M059J (cell line): ENCODE results near the gene TNNI3. TPM values are rescaled to one million over a fixed set of nuclear protein-coding genes. Genes with fewer than 3 reads are reported as not detected.
"Not testable (repeated sequence)": the region's sequence is repeated elsewhere in the genome, so short reads cannot be mapped to it uniquely, and the experiment has no call there.

Source experiments
- DNase-seq: peaks from one replicate; pipeline ENCODE4 v3.0.0-alpha.2; 2012; ENCODE audit warnings: low read depth
- total RNA-seq: library from RNA; depleted of rRNA; stranded (reverse); fragments of >200 nt; shearing (Covaris generic); gene quantifications from 2 replicates; pipeline ENCODE4 v1.2.3, GENCODE V29; 2014

TNNI3 gene
- total RNA-seq, 1 experiment from 2014 or later: not detected

GRCh38 chr19:55173186-55173713 lies 15.7 kb upstream of the TNNI3 start:
- DNase-seq: no peak

DNA sequence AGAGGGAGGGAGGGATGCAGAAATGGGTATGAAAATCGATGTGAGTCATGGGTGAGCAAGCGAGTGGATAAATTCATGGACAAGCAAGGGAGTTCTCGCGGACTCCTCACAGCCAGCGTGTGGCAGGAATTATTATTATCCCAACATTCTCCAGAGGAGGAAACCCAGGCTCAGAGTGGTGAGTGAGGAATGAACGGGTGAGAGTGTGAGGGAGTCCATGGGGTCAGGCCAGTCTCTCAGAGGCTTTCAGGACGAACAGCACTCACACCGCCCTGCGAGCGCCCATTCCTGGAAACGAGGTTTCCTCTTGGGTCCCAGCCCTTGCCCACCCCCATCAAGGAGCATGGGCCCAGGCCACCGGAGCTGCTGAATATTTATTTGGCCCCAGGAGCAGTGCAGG lies 15.2 kb upstream of the TNNI3 start:
- peak; percentile 54 for DNase-seq

GRCh38 chr19:55172318-55172717 lies 14.8 kb upstream of the TNNI3 start:
- DNase-seq: not testable (repeated sequence)

DNA sequence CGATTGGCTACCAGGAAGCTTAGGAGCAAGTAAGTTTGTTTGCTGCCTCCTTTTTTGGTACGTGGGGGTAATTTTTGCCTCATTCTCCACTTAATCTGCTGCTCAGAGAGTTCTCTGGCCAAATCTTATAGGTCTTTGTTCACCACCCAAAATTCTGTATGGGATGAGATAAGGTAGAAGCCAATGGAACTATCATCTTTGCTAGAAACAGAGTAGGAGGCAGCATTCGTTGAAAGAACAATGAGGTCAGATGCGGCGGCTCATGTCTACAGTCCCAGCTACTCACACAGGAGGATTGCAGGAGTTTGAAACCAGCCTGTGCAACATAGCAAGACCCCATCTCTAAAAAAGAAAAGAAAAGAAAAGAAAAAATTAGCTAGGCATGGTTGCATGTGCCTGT lies 13.9 kb upstream of the TNNI3 start:
- no peak for DNase-seq

- no peak for DNase-seq
These were observed 11.6 kb upstream of the TNNI3 start for GRCh38 chr19:55169136-55169535.

DNA sequence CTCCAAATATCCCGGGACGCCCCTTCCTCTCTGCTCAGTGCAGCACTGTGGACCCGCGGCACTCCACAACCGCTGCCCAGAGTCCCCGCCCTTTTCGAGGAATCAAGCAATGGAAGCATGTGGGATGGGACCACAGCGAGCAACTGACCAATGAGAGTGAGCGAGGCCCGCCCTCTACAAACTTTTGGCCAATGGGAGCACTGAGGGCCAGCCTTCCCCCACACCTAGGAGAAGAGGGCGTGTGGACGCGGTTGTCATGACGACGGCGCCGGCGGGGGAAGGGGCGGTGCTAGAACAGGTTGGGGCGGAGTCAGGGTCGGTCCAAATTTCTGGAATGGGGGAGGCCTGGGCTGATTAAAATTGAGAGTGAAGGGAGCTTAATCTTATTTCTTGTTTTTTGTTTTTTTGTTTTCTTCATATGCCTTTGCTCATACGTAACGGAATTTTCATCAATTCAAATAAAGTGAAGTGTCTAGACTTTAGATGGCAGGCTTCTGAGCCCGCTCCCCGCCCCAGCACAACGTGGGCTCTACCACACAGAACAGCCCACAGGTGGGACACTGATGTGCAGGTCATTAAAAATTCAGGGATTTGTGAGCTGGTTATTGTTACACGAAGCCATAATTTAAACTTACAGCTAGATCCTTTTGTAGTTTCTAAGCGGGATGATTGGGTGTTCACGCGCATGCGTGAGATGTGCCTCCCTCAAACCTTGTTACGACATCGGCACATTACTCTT lies 9.2 kb upstream of the TNNI3 start, which contains the start of gene DNAAF3:
DNAAF3 (minus strand) TSS at position 84 of the 739 bp plus-strand sequence. CDS start 200 bp downstream, outside the sequence.
- DNase-seq: peak; percentile 97

- DNase-seq: peak; percentile 77
These were observed 8.5 kb upstream of the TNNI3 start for GRCh38 chr19:55165952-55166529.

DNA sequence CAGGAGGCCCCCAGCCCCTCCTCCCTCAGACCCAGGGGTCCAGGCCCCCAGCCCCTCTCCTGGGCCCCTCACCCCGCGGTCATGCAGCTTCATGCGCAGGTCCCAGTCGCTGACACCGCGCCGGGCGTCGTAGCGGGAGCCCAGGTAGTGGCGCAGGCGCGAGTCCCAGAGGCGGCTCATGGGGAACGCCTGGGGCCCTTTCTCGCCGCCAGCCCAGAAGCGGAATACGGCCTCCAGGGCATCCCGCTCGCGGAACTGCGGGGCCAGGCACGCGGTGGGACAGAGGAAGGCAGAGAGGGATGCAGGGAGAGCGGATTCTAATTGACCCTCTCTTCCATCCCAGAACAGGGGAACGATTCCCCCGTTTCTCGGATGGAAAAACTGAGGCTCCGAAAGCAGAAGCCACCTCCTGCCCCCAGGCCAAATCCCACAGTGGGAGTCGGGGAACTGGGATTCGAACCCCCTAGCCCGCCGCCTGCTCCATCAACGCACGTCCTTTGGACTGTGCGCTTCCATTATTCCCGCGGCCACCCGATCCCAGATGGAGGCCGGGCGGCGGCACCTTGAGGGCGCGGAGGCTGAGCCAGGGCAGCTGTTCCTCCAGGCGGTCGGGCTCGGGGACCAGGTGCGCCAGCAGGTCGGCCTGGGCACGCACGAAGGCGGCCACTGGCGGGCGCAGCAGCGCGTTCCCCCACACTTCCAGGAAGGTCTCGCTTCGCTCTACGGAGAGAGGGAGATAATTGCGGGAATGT lies 4.2 kb upstream of the TNNI3 start:
- no peak for DNase-seq

- DNase-seq: no peak
These were observed 3.4 kb upstream of the TNNI3 start for GRCh38 chr19:55160986-55161365.

DNA sequence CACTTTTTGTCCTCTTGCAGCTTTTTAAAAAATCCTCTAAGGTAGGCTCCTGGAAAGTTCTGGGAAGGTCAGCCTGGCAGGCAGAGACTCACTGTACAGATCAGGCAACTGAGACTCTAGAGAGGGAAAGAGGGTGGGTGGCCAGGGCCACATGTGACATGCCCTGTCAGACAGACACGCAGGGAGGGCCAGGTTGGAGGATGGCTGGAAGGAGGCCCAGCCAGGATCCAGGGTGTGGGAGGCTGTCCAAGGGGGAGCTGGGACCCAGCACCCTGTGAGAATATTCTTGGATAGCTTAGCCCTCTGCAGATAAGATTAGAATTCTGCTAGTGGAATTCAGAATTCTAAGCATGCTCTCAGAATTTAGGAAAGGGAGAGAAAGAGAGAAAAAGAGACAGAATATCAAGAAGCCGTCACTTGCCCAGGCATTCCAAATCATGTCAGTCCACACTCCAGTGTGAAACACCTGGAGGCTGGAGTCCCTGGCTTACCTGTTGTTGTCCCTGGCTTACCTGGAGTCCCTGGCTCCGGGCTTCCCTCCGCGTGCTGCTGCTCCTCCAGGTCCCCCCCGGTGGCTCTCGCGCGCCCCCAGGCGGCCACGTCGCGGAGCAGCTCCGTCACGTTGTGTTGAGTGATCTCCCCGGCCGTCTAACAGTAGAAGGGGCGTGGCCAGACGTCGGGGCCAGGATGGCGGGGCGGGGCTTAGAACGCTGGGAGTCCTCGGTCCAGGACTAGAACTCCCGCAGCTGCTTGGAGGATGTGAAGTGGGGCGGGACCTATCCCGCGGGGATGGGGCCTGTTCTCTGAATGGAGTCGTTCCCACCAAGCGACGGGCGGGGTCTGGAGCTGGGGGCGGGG lies 2.8 kb upstream of the TNNI3 start:
- peak; percentile 88 for DNase-seq

GRCh38 chr19:55158848-55159749 lies 1.6 kb upstream of the TNNI3 start:
- peak; percentile 63 for DNase-seq

DNA sequence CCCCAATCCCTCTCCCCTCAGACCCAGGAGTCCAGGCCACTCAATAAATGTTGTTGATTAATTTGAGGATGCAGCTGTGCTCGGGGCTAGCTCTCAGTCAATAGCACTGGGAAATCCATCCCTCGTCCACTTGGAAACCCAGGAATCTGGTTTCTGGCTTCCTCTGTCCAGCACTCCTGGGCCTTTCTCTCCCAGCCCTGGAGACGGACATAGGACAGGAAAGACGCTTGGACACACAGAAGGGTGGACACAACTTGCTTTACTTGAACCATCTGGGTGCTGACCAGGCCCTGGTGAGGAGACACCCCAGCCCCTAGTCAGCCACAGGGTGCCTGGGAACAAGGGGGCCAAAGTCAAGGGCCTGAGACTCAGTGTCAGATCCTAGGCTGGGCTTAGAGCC lies 891 bp upstream of the TNNI3 start:
- no peak for DNase-seq

DNA sequence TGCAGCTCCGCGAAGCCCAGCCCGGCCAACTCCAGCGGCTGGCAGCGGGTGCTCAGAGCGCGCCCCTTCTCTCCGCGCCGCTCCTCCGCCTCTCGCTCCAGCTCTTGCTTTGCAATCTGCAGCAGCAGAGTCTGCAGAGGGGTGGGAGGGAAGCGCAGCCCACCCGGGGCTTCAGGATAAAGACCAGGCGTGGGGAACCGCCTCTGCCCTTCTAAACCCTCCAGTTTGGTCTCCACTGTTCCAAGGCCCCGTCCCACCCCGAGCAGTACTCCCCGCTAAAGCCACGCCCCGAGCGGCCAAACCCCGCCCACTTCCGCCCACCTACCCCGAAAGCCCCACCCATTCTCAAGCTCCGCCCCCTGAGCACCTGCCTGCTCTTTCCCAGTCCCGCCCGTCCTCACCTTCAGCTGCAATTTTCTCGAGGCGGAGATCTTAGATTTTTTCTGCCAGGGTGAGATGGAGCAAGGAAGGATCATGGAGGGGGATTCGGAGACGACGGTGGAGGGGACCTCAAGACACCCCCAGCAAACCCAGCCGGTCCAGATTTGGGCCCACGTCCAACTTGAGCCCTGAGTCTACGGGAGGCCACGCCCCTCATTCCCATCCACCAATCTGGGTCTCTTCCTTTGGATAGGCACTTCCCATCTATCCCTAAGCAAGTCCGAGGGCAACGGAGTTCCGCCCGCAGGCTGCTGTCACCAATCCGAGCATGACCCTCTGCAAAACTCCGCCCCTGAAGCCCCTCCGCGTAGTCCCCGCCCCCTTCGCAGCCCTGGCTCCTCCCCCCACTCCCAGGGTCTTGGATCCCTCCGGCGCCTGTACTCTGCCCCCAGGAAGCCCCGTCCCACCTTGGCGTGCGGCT lies 1.1 kb downstream of the TNNI3 start:
- peak; percentile 46 for DNase-seq

DNA sequence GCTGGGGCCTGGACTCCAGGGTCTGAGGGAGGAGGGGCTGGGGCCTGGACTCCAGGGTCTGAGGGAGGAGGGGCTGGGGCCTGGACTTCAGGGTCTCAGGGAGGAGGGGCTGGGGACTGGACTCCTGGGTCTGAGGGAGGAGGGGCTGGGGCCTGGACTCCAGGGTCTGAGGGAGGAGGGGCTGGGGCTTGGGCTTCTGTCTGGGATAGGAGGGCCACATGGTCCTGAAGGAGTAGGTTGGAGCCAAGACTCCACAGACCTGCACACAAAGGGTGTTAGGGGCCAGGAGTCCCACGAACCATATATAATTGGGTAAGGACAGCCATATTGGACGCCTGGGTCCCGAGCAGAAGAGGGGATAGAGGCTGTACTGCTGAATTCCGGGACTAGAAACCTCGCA lies 1.7 kb downstream of the TNNI3 start:
- DNase-seq: not testable (repeated sequence)

DNA sequence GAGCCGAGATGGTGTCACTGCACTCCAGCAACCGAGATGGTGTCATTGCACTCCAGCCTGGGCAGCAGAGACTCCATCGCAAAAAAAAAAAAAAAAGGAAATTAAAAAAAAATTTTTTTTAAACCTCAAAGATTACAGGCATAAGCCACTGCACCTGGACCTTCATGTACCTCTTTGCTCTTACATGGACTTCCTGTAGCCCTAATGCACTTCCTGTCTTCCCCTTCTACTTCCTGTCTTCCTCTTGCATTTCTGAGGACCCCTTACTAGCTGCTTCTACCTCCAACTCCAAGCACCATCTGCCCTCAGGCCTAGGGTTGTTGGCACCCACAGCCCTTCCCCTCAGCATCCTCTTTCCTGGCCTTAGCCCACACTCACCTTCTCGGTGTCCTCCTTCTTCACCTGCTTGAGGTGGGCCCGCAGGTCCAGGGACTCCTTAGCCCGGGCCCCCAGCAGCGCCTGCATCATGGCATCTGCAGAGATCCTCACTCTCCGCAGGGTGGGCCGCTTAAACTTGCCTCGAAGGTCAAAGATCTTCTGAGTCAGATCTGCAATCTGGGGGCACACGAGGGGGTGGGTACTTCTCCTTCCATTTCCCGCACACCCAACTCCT lies 3.8 kb downstream of the TNNI3 start:
- DNase-seq: no peak

DNA sequence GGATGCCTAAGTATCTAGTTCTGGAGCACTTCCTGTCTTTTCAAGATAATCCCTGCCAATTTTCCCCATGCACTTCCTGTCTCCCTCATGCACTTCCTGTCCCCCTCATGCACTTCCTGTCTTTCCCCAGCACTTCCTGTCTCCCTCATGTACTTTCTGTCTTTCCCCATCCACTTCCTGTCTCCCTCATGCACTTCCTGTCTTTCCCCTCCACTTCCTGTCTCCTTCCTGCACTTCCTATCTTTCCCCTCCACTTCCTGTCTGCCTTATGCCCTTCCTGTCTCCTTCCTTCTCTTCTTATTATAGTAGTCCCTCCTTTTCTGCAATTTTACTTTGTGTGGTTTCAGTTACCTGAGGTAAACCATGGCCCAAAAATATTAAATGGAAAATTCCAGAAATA lies 5.5 kb downstream of the TNNI3 start:
- DNase-seq: no peak

DNA sequence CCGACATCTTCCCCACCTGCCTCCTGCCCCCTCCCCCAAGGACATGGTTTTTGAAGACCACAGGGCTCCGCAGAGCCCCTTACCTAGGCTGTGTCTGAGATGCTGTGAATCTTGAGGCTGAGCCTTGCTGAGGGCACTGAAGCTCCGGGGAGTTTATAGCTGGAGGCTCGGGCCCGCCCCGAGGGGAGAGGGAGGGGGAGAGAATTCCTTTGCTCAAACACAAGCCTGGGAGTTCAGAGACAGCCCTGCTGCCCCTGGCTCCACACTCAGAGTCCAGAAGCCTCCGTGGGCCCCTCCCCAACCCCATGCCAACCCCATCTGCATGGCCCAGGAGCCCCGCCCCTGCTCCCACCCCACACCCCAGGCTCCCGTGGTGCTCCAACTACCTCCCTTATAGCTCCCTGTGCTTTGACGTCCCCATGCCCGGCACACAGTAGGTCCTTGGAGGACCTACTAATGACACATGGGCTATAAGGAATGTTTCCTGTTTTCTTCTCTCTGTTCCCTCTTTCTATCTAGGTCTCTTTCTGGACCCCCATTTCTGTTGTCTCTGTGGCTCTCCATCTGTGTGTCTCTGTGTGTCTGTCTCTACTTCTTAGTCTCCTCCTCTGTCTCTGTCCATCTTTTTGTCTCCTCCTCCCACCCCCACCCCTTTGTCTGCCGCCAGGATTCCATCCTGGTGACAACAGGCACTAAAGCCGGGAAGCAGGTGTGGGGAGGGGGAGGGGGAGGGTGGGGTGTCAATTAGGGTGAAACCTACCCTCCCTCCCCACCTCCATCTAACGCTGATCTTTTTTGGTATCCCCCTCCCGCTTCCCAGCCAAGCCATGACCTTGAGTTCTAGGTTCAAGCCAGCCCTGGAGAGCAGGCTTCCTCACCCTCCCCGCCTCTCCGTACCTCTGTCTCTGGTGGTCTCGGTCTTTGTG lies 8.2 kb downstream of the TNNI3 start, which contains the start of gene TNNT1:
TNNT1 (minus strand) TSS at position 129 of the 926 bp plus-strand sequence. CDS start 2,049 bp downstream, outside the sequence.
- no peak for DNase-seq
